ENCODE data around the gene SYS1. TPM values are rescaled to one million over a fixed set of nuclear protein-coding genes. Genes with fewer than 3 reads are reported as not detected.

SYS1 gene
- total RNA-seq, 6 experiments from 2014 or later: 16.6 to 26.2 (median 20.8) TPM

DNA sequence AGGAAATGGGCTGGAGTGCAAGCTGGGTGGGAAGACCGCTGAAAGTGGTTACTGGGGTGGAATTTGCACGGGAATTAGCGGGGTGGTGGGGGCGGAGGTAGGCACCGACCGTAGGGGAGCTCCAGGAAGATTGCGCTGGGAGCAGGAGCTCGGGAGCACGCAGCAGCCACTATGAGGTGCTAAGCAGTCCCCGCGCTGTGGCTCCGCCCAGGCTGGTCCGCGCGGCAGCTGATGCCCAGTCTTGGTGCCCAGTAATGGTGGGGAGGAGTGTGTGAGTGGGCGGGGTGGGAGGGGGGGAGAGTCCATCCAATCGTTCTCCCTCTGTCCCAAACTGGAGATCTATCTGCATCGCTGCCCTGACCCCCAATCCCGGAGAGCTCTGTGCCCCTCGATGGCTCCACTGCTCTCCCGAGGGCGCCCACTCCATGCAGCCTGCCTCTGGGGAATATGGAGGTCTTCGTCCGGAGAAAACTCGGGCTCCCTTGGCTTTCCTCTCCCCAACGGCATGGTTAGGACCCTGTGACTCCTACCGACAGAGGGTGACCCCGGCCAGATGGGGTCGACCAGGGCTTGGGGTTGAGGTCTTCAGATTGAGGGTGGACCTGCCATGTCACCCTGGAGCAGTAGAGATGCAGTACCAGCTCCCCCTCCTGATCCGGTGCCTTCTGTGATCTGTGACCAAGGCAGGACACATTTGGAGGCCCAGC, 9.8 kb downstream of the SYS1 start:
- Histone ChIP-seq H3K36me3 (peaks cover 0 to 4% (median 2%) of the 10 kb centered on the region in 4 donors), H3K9me3 (no peaks in the 10 kb centered on the region), H3K4me3 (peak overlapping the region in 2 of 3 donors; percentile 45 to 59), H3K27ac (peak overlapping the region in 1 of 3 donors; percentile 60), H3K27me3 (no peaks in the 10 kb centered on the region), H3K4me1 (peaks cover 0 to 7% (median 3%) of the 10 kb centered on the region in 4 donors)
- ATAC-seq: peak; percentile 8 to 18 (median 12)
- WGBS (ENCODE audit: insufficient coverage, low coverage, low lambda C conversion rate, missing lambda C conversion rate): 43% methylated on average over 4 of the region's 30 CpGs
- peak in 1 of 3 donors; percentile 24 for DNase-seq
- TF ChIP-seq, protein P1, sequence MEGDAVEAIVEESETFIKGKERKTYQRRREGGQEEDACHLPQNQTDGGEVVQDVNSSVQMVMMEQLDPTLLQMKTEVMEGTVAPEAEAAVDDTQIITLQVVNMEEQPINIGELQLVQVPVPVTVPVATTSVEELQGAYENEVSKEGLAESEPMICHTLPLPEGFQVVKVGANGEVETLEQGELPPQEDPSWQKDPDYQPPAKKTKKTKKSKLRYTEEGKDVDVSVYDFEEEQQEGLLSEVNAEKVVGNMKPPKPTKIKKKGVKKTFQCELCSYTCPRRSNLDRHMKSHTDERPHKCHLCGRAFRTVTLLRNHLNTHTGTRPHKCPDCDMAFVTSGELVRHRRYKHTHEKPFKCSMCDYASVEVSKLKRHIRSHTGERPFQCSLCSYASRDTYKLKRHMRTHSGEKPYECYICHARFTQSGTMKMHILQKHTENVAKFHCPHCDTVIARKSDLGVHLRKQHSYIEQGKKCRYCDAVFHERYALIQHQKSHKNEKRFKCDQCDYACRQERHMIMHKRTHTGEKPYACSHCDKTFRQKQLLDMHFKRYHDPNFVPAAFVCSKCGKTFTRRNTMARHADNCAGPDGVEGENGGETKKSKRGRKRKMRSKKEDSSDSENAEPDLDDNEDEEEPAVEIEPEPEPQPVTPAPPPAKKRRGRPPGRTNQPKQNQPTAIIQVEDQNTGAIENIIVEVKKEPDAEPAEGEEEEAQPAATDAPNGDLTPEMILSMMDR (IDR thresholded peaks at IDR 0.05): no peak
- no peak for TF ChIP-seq POLR2A (IDR thresholded peaks at IDR 0.05)
- intact Hi-C loops (cut with DNase I): loop anchor here (10.0 kb wide), 2 partner anchors 52 to 72 kb away; no protein-coding TSS in a partner anchor

DNA sequence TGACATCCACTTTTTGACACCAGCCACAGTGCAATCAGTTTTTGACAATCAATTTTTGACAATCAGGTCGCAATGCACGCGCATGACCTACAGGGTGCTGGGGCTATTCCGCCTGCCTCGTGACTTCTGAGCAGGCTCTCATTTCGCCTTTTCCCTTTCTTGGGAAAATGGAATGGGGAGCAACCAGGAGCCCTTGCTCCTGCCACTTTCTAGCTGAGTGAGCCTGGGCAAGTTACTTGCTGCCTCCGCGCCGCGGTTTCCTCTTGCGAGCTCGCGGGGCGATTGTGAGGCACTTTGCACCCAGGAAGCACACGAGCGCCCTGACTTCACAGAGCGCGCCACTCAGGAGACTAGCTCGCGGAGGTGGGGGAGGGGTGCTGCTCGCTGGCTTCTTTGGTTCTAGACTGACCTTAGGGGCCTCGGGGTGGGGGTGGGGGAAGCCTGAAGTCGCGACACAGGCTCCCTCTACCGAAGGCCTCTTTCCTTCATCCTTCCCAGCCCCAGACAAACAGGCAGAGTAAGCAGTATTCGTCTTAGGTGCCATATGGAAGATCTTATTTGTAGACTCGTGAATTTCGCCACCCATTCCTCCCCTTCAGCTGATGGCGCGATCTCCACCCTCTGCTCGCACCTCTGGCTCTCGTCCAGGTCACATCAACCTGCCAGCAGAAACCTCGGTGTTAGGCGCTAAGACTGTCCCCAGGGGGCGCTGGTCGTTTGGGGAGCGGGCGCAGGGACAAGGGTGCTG, 10.6 kb downstream of the SYS1 start:
- Histone ChIP-seq H3K36me3 (no peaks in the 10 kb centered on the region), H3K4me1 (peaks cover 0 to 7% (median 3%) of the 10 kb centered on the region in 4 donors), H3K4me3 (peak overlapping the region; percentile 45 to 59 (median 58)), H3K27me3 (no peaks in the 10 kb centered on the region), H3K27ac (peak overlapping the region; percentile 22 to 60 (median 24)), H3K9me3 (no peaks in the 10 kb centered on the region)
- DNase-seq (peak; percentile 91 to 93 (median 92)), ATAC-seq (peak; percentile 89 to 94 (median 92))
- 1% methylated on average over 31 of the region's 38 CpGs for WGBS (ENCODE audit: insufficient coverage, low coverage, low lambda C conversion rate, missing lambda C conversion rate)
- TF ChIP-seq, protein P1 (IDR thresholded peaks at IDR 0.05): peak; percentile 81 to 94 (median 92)
- TF ChIP-seq POLR2A (IDR thresholded peaks at IDR 0.05): no peak
- intact Hi-C loops (cut with DNase I): loop anchor here (10.0 kb wide), 2 partner anchors 51 to 71 kb away; no protein-coding TSS in a partner anchor

DNA sequence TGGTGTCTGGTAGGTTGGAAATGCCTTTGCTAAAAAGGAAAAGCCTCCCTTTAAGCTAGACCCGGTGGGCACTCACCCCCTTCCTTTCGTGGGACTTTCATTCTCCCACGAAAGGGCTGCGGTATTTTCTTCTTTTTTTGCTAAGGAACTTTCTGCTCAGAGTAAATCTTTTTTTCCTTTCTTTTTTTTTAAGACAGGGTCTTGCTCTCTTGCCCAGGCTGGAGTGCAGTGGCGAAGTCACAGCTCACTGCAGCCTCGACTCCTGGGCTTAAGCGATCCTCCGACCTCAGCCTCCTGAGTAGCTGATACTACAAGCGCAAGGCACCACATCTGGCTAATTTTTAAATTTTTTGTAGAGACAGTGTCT, 11.1 kb downstream of the SYS1 start:
- DNase-seq: no peak
- intact Hi-C loops (cut with DNase I): loop anchor here (10.0 kb wide), 2 partner anchors 51 to 71 kb away; no protein-coding TSS in a partner anchor

DNA sequence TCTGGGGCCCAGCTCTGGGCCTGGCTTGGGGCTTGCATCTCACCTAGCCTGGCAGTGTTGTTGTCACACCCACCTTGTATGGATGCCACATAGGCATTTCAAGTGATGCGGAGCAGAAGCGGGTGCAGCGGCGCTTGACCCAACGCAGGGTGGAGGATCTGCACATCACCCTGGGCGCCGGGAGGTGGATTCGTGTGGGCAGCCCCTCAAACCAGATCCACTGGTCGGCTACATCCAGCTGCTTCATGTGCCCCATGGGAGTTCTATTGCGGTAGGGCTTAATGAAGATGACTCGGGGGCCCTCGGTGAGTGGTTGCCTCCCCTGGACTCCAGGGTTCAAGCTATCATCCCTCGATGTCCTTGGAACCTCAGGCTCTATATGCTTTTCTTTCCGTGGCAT, 12.0 kb downstream of the SYS1 start:
- Histone ChIP-seq H3K4me3 (no peak overlapping the region), H3K9me3 (no peaks in the 10 kb centered on the region), H3K27me3 (no peaks in the 10 kb centered on the region), H3K36me3 (no peaks in the 10 kb centered on the region), H3K4me1 (peaks cover 0 to 7% (median 3%) of the 10 kb centered on the region in 4 donors), H3K27ac (no peak overlapping the region)
- TF ChIP-seq, protein P1 (IDR thresholded peaks at IDR 0.05): no peak
- TF ChIP-seq POLR2A (IDR thresholded peaks at IDR 0.05): no peak
- no peak for ATAC-seq
- intact Hi-C loops (cut with DNase I): loop anchor here (10.0 kb wide), 2 partner anchors 50 to 70 kb away; no protein-coding TSS in a partner anchor
- DNase-seq: no peak
- WGBS (ENCODE audit: insufficient coverage, low coverage, low lambda C conversion rate, missing lambda C conversion rate): 100% methylated on average over 2 of the region's 14 CpGs

More for the DNA sequence above, 11.1 kb downstream of the SYS1 start:
- Histone ChIP-seq H3K27me3 (no peaks in the 10 kb centered on the region), H3K36me3 (no peaks in the 10 kb centered on the region), H3K4me3 (peak overlapping the region; percentile 45 to 59 (median 58)), H3K9me3 (no peaks in the 10 kb centered on the region), H3K27ac (peak overlapping the region in 1 of 3 donors; percentile 60), H3K4me1 (peaks cover 0 to 7% (median 3%) of the 10 kb centered on the region in 4 donors)
- TF ChIP-seq, protein P1 (IDR thresholded peaks at IDR 0.05): no peak
- TF ChIP-seq POLR2A (IDR thresholded peaks at IDR 0.05): no peak
- 57% methylated on average over 9 of the region's 9 CpGs for WGBS (ENCODE audit: insufficient coverage, low coverage, low lambda C conversion rate, missing lambda C conversion rate)
- ATAC-seq: no peak

Measured in right lobe of liver (tissue), 6 donors.